Type B pancreatic cell (in vitro differentiated cells): ENCODE results near the gene CCR2. TPM values are rescaled to one million over a fixed set of nuclear protein-coding genes. Genes with fewer than 3 reads are reported as not detected.

Experiments used
- DNase-seq: peaks from one replicate; pipeline ENCODE4 v3.0.0; 2021; ENCODE audit warnings: mixed read lengths; ENCODE audit not compliant: unreplicated experiment; ENCODE audit errors: extremely low spot score
- H3K27ac Mint-ChIP-seq: 2 replicates; pipeline ENCODE4 v1.8.0; 2021; ENCODE audit warnings: mild to moderate bottlenecking, mixed read lengths
- H3K27me3 Mint-ChIP-seq: 2 replicates; pipeline ENCODE4 v1.8.0; 2021; ENCODE audit warnings: mixed read lengths
- H3K36me3 Mint-ChIP-seq: 2 replicates; pipeline ENCODE4 v1.8.0; 2021; ENCODE audit warnings: mixed read lengths
- H3K4me1 Mint-ChIP-seq: one replicate; pipeline ENCODE4 v1.8.0; 2021; ENCODE audit warnings: mixed read lengths; ENCODE audit not compliant: unreplicated experiment
- H3K4me3 Mint-ChIP-seq: 2 replicates; pipeline ENCODE4 v1.8.0; 2021; ENCODE audit warnings: mild to moderate bottlenecking, mixed read lengths
- H3K9me3 Mint-ChIP-seq: 2 replicates; pipeline ENCODE4 v1.8.0; 2021; ENCODE audit warnings: mixed read lengths
- total RNA-seq: library from RNA; stranded (reverse); gene quantifications from 2 replicates; pipeline ENCODE4 v1.2.1, GENCODE V29; 2021; ENCODE audit warnings: low replicate concordance
- TF ChIP-seq, protein P1 (sequence below): fragments of 200-600 bp; sonication (generic); conservative IDR thresholded peaks from 2 replicates; pipeline ENCODE4 v1.5.0; 2021; ENCODE audit warnings: antibody characterized with exemption, mild to moderate bottlenecking

CCR2 gene
- total RNA-seq, 1 donor from 2014 or later, result not detected

DNA sequence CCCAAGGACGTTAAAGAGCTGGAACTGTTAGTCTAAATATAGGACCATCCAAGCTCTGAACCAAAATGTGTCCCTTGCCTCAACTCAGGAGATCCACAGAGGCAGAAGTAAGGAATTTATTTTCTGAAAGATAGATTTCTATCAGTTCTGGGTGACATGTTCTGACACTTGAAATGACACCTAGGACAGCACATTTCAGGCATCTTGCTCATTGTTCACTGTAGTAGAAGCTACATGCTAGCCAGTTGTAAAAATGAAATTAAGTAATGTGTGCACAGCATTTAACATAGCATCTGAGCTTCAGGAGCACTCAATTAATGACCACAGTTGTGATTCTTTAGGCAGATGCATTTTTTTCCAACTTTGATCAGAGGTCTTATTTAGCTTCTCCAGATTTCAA lies 567 bp downstream of the CCR2 start:
- TF ChIP-seq, protein P1, sequence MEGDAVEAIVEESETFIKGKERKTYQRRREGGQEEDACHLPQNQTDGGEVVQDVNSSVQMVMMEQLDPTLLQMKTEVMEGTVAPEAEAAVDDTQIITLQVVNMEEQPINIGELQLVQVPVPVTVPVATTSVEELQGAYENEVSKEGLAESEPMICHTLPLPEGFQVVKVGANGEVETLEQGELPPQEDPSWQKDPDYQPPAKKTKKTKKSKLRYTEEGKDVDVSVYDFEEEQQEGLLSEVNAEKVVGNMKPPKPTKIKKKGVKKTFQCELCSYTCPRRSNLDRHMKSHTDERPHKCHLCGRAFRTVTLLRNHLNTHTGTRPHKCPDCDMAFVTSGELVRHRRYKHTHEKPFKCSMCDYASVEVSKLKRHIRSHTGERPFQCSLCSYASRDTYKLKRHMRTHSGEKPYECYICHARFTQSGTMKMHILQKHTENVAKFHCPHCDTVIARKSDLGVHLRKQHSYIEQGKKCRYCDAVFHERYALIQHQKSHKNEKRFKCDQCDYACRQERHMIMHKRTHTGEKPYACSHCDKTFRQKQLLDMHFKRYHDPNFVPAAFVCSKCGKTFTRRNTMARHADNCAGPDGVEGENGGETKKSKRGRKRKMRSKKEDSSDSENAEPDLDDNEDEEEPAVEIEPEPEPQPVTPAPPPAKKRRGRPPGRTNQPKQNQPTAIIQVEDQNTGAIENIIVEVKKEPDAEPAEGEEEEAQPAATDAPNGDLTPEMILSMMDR, result no peak
- H3K9me3 Mint-ChIP-seq, result no peaks in the 10 kb centered on the region
- peaks cover 79% of the 10 kb centered on the region for H3K27me3 Mint-ChIP-seq
- H3K36me3 Mint-ChIP-seq, result no peaks in the 10 kb centered on the region
- H3K27ac Mint-ChIP-seq, result no peak overlapping the region
- no peak for DNase-seq
- H3K4me1 Mint-ChIP-seq, result no peaks in the 10 kb centered on the region
- H3K4me3 Mint-ChIP-seq, result no peak overlapping the region

DNA sequence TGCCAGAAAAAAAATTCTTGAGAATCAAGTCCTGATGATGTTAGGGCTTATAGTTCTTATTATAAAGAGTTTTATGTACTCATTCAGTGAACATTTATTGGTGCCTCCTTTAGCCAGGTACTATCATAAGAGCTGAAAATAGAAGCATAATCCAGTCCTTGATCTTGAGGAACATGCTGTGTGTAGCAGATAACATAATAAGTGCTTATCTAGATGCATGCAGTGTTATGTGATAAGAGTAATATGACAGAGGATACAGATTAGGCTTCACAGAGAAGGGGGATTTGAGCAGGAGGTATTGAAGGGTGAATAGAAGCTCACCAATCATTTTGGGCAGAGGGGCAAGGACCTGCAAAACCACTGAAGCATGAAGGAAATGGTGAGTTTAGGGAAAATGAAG lies 1.1 kb downstream of the CCR2 start:
- no peak for DNase-seq
- H3K4me3 Mint-ChIP-seq, result no peak overlapping the region
- no peaks in the 10 kb centered on the region for H3K36me3 Mint-ChIP-seq
- TF ChIP-seq, protein P1, result no peak
- no peaks in the 10 kb centered on the region for H3K4me1 Mint-ChIP-seq
- H3K27ac Mint-ChIP-seq, result no peak overlapping the region
- H3K9me3 Mint-ChIP-seq, result no peaks in the 10 kb centered on the region
- peaks cover 81% of the 10 kb centered on the region for H3K27me3 Mint-ChIP-seq

DNA sequence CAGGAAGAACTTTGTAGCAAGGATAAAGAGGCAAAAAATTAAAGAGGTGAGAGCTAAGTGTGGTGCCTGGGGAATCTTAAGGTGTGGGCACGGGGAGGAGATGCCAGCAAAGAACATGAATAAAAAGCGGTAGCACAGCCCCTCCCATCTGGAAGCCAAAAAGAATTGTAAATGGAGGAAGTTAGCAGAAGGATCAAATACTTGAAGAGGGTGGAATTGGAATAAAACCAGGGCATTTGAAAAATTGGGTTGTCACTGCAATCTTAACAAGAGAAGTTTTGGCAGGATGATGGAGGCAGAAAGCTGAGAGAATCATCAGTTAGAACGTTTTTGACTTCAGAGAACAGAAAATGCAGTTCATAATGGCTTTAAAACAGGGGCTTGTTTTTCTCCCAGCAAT lies 2.4 kb downstream of the CCR2 start:
- Mint-ChIP-seq H3K36me3 (no peaks in the 10 kb centered on the region), H3K4me3 (no peak overlapping the region), H3K27ac (no peak overlapping the region), H3K9me3 (no peaks in the 10 kb centered on the region), H3K27me3 (peaks cover 73% of the 10 kb centered on the region), H3K4me1 (no peaks in the 10 kb centered on the region)
- no peak for DNase-seq
- TF ChIP-seq, protein P1, result no peak

- no peaks in the 10 kb centered on the region for H3K9me3 Mint-ChIP-seq
- H3K4me3 Mint-ChIP-seq, result no peak overlapping the region
- peaks cover 67% of the 10 kb centered on the region for H3K27me3 Mint-ChIP-seq
- no peaks in the 10 kb centered on the region for H3K36me3 Mint-ChIP-seq
- DNase-seq, result no peak
- no peaks in the 10 kb centered on the region for H3K4me1 Mint-ChIP-seq
- TF ChIP-seq, protein P1, result no peak
- H3K27ac Mint-ChIP-seq, result no peak overlapping the region
Measured at GRCh38 chr3:46356909-46357308, 3.0 kb downstream of the CCR2 start.

DNA sequence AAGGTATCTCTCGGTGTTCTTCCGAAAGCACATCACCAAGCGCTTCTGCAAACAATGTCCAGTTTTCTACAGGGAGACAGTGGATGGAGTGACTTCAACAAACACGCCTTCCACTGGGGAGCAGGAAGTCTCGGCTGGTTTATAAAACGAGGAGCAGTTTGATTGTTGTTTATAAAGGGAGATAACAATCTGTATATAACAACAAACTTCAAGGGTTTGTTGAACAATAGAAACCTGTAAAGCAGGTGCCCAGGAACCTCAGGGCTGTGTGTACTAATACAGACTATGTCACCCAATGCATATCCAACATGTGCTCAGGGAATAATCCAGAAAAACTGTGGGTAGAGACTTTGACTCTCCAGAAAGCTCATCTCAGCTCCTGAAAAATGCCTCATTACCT lies 4.6 kb downstream of the CCR2 start:
- Mint-ChIP-seq H3K9me3 (no peaks in the 10 kb centered on the region), H3K27ac (no peak overlapping the region), H3K36me3 (no peaks in the 10 kb centered on the region), H3K4me3 (no peak overlapping the region), H3K27me3 (peaks cover 54% of the 10 kb centered on the region), H3K4me1 (no peaks in the 10 kb centered on the region)
- TF ChIP-seq, protein P1, result no peak
- DNase-seq, result no peak
